Measurements from ENCODE around the gene CDC42EP3.

The CDC42EP3 gene

DNA sequence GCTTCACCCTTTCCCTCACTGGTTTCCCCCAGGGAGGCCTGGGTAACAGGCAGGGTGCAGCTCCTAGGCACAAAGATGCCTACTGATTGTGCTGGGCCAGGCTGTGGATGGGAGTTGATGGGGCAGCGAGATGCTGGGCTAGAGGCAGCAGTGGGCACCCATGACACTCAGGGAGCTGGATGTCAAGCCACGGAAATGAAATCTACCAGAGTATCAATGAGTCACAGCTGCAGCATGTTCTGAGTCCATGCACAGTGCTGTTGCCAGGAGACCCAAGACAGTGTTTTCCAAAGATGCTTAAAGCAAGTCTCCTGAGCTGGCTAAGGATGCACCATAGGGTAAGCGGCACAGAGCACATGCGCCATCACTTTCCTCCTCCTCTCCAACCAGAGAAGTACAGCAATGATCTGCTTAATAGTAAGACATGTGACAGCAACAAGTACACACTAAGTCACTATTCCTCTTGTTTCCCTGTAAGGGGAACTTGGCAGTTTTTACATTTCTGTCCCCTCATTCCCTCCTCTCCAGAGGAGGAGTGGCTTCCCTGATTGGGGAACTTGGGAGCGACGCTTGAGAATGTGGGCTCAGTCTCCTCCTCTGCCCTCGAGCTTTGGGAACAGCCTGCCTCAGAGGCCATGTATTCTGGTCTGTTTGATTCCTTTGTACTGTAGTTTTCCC, 57.2 kb downstream of the CDC42EP3 start:
- in situ Hi-C loops (cut with MboI; ENCODE audit: low pct_unique_long_range_greater_than_20kb, low sequenced_read_pairs, unreplicated experiment): no loop called here
- no peak for DNase-seq (ENCODE audit: low spot score)
- TF ChIP-seq, protein P1, sequence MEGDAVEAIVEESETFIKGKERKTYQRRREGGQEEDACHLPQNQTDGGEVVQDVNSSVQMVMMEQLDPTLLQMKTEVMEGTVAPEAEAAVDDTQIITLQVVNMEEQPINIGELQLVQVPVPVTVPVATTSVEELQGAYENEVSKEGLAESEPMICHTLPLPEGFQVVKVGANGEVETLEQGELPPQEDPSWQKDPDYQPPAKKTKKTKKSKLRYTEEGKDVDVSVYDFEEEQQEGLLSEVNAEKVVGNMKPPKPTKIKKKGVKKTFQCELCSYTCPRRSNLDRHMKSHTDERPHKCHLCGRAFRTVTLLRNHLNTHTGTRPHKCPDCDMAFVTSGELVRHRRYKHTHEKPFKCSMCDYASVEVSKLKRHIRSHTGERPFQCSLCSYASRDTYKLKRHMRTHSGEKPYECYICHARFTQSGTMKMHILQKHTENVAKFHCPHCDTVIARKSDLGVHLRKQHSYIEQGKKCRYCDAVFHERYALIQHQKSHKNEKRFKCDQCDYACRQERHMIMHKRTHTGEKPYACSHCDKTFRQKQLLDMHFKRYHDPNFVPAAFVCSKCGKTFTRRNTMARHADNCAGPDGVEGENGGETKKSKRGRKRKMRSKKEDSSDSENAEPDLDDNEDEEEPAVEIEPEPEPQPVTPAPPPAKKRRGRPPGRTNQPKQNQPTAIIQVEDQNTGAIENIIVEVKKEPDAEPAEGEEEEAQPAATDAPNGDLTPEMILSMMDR (IDR thresholded peaks at IDR 0.05; ENCODE audit: extremely low read depth, insufficient read depth, missing control alignments): no peak

DNA sequence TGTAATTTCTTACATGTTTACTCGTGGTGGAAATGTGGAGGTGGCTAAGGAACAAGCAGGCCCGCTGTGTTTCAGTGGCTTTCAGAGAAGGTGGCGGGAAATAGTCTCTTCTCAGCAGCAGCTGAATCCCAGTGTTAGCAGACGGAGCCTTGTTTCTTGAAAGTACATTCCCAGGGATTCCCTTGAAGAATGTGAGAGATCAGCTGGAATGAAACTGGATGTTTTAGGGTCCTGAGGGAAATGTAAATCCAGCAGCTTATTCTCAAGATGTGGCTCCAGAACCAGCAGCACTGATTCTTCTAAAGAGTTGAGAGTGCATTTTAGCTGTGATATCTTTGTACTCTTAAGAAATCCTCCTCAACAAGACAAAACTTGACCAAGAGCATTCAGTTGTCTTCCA, 59.1 kb downstream of the CDC42EP3 start:
- in situ Hi-C loops (cut with MboI; ENCODE audit: low pct_unique_long_range_greater_than_20kb, low sequenced_read_pairs, unreplicated experiment): no loop called here
- no peak for DNase-seq (ENCODE audit: low spot score)
- TF ChIP-seq, protein P1 (IDR thresholded peaks at IDR 0.05; ENCODE audit: extremely low read depth, insufficient read depth, missing control alignments): no peak

DNA sequence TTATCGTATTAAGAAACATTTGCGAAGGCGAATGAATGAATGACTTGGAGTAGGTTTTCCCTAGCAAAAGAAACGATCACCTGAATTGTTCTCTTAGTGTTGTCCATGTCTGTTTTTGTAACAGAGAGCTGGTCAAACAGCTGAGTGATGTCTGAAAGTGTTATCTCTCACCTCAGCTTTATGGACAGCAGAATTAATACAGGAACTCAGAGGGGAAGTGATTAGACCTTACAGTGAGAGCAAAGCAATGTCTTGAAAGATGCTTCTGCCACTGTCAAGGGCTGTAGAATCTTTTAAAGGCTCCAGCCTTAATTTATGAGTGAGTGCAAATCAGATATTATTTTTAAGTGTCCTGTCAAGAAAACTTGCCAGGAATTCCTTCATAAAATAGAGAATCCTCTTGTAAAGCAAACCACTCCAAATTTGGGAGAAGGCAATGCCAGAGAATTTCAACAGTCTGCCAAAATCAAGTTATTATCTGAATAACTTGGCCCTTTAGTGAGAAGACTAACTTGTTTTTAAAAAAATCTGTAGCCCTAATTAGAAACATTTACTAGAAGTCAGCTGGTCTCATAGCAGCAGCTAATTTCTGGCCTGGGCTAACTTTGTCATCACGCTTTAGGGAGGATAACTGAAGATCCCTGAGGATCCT, 60.7 kb downstream of the CDC42EP3 start:
- in situ Hi-C loops (cut with MboI; ENCODE audit: low pct_unique_long_range_greater_than_20kb, low sequenced_read_pairs, unreplicated experiment): no loop called here
- no peak for DNase-seq (ENCODE audit: low spot score)

DNA sequence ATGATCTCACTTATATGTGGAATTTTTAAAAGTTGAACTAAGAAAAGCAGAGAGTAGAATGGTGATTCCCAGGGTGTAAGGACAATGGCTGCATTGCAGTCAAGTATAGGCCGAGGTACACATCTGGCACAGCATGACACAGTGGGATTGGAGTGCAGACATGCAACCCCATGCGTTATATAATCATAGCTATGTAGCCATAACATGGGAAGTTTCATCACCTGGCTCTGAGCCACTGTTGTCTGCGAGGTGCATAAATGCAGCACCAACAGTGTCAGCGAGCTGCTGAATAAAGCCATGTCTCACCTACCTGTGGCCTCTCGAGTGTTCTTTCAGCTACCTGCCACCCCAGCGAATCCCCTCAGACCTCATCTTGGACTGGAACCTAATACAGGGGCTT, 61.7 kb downstream of the CDC42EP3 start:
- no peak for DNase-seq (ENCODE audit: low spot score)
- TF ChIP-seq, protein P1 (IDR thresholded peaks at IDR 0.05; ENCODE audit: extremely low read depth, insufficient read depth, missing control alignments): no peak
- in situ Hi-C loops (cut with MboI; ENCODE audit: low pct_unique_long_range_greater_than_20kb, low sequenced_read_pairs, unreplicated experiment): no loop called here

More for the DNA sequence above, 60.7 kb downstream of the CDC42EP3 start:
- TF ChIP-seq, protein P1 (IDR thresholded peaks at IDR 0.05; ENCODE audit: extremely low read depth, insufficient read depth, missing control alignments): no peak

DNA sequence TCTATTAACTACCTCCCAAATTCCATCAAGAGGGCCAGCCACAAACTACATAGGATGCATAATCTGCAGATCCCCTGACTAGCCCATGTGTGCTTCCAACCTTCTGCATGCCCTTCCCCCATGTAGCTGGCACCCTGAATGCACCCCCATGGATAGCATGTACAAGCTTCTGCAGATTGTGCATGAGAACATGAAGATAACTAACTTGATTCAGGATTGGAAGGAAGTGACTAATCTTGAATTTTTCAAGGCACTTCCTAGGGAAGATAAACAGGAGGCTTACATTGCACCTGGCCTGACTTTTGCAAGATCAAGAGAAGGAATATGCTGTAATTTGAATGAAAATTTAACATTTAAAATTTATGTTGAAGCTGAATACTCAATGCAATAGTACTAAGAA, 66.7 kb downstream of the CDC42EP3 start:
- TF ChIP-seq, protein P1 (IDR thresholded peaks at IDR 0.05; ENCODE audit: extremely low read depth, insufficient read depth, missing control alignments): no peak
- in situ Hi-C loops (cut with MboI; ENCODE audit: low pct_unique_long_range_greater_than_20kb, low sequenced_read_pairs, unreplicated experiment): no loop called here
- no peak for DNase-seq (ENCODE audit: low spot score)

DNA sequence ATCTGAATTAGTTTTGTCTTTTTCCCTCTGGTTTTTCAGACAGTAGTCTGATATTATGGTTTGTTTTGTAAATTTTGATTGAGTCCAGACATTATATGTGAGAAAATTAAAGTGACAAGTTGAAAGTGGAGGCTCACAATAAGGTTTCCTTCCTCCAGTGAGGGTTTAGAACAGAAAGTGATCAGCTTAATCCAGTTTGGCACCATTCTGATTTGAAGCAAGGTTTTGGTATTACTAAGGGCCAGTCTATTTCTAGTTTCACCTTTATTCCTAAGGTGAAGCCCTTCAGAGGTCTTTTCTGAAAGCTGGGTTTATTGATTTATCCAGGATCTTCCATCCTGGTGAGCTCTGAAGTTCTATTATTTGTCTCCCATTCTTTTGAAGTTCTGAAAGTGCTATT, 68.7 kb downstream of the CDC42EP3 start:
- in situ Hi-C loops (cut with MboI; ENCODE audit: low pct_unique_long_range_greater_than_20kb, low sequenced_read_pairs, unreplicated experiment): no loop called here
- DNase-seq (ENCODE audit: low spot score): no peak
- TF ChIP-seq, protein P1 (IDR thresholded peaks at IDR 0.05; ENCODE audit: extremely low read depth, insufficient read depth, missing control alignments): no peak
